ENCODE data around the gene NOL8. TPM values are rescaled to one million over a fixed set of nuclear protein-coding genes. Genes with fewer than 3 reads are reported as not detected.

The NOL8 gene
- 10 to 100 TPM; 12.6 to 19.1 (median 15.0) TPM for total RNA-seq
- polyA plus RNA-seq = 10 to 100 TPM in 1 of 2 donors, 1 to 10 TPM in 1; 9.1 to 27.4 TPM
- long read RNA-seq, donor 1, partial matches to known transcripts = 13 of 18 reads
- long read RNA-seq, donor 1, other reads (novel, unspliced or antisense) = 4 of 18 reads
- long read RNA-seq, donor 2, partial matches to known transcripts = 9 of 19 reads
- long read RNA-seq, donor 2, other reads (novel, unspliced or antisense) = 10 of 19 reads
- long read RNA-seq, donor 3, partial matches to known transcripts = 26 of 37 reads
- long read RNA-seq, donor 3, other reads (novel, unspliced or antisense) = 10 of 37 reads

GRCh38 chr9:92325269-92325990 is at the start of gene NOL8, which contains the start of gene CENPP:
TSS of gene NOL8 (minus strand) at chr9:92325350. CDS start at chr9:92324161, 1,189 bp downstream.
TSS of gene CENPP (plus strand) at chr9:92325953.
- DNase-seq = peak; percentile 81 to 89
- TF ChIP-seq CTCF (IDR thresholded peaks at IDR 0.05) = no peak
- peak within 1 kb of the TSS; percentile 66 to 90 (median 80) for H3K4me3 ChIP-seq
- H3K27ac ChIP-seq = peak within 1 kb of the TSS; percentile 88 to 99 (median 96)
- 0% methylated on average over 55 of the region's 55 CpGs for WGBS, 2 donors
- ATAC-seq = peak; percentile 98 to 99 (median 99)
- H3K27me3 ChIP-seq = no peaks in the 10 kb centered on the region
- H3K36me3 ChIP-seq = peaks cover 0 to 31% (median 11%) of the 10 kb centered on the region in 9 donors
- H3K4me1 ChIP-seq = peaks cover 5 to 27% (median 19%) of the 10 kb centered on the region in 9 donors
- intact Hi-C loops (cut with DNase I) = loop anchor here in 5 of 10 donors (2.0 to 10.0 kb wide), 4 partner anchors 307 to 312 kb away; no protein-coding TSS in a partner anchor
- no peaks in the 10 kb centered on the region for H3K9me3 ChIP-seq

GRCh38 chr9:92373167-92373566 is 48.0 kb upstream of the NOL8 start:
- ATAC-seq (no peak), DNase-seq (no peak)
- TF ChIP-seq CTCF (IDR thresholded peaks at IDR 0.05) = no peak
- WGBS, 2 donors = 95 to 96% methylated on average over 2 of the region's 2 CpGs
- Histone ChIP-seq H3K9me3 (peaks cover 0 to 47% (median 23%) of the 10 kb centered on the region in 11 donors), H3K27me3 (no peaks in the 10 kb centered on the region), H3K27ac (no peak overlapping the region), H3K4me1 (peaks cover 0 to 4% (median 0%) of the 10 kb centered on the region in 9 donors), H3K36me3 (no peaks in the 10 kb centered on the region), H3K4me3 (no peak overlapping the region)
- intact Hi-C loops (cut with DNase I) = no loop called here

- Histone ChIP-seq H3K36me3 (peaks cover 0 to 14% (median 0%) of the 10 kb centered on the region in 9 donors), H3K4me3 (no peak overlapping the region), H3K27ac (no peak overlapping the region), H3K27me3 (no peaks in the 10 kb centered on the region), H3K9me3 (peaks cover 0 to 31% (median 11%) of the 10 kb centered on the region in 11 donors), H3K4me1 (no peaks in the 10 kb centered on the region)
- ATAC-seq (no peak), DNase-seq (no peak)
- intact Hi-C loops (cut with DNase I) = no loop called here
- TF ChIP-seq CTCF (IDR thresholded peaks at IDR 0.05) = no peak
- WGBS, 2 donors = 50 to 56% methylated on average over 2 of the region's 2 CpGs
Measured at GRCh38 chr9:92369075-92369474, 43.9 kb upstream of the NOL8 start.

- intact Hi-C loops (cut with DNase I) = no loop called here
- peaks cover 0 to 46% (median 17%) of the 10 kb centered on the region in 11 donors for H3K9me3 ChIP-seq
- H3K36me3 ChIP-seq = peaks cover 0 to 5% (median 0%) of the 10 kb centered on the region in 9 donors
- peaks cover 0 to 13% (median 0%) of the 10 kb centered on the region in 9 donors for H3K4me1 ChIP-seq
- DNase-seq = no peak
- TF ChIP-seq CTCF (IDR thresholded peaks at IDR 0.05) = no peak
- H3K4me3 ChIP-seq = no peak overlapping the region
- 79 to 81% methylated on average over 3 of the region's 3 CpGs for WGBS, 2 donors
- H3K27me3 ChIP-seq = no peaks in the 10 kb centered on the region
- ATAC-seq = no peak
- H3K27ac ChIP-seq = peak overlapping the region in 1 of 10 donors; percentile 38
Measured at GRCh38 chr9:92360083-92360482, 34.9 kb upstream of the NOL8 start.
